ENCODE measurements around the gene DPH6.
A peak's percentile ranks its signal among the peaks of the same experiment; 100 is the strongest.
"Not testable (repeated sequence)": the region's sequence is repeated elsewhere in the genome, so short reads cannot be mapped to it uniquely, and the experiment has no call there.

Gene DPH6

DNA sequence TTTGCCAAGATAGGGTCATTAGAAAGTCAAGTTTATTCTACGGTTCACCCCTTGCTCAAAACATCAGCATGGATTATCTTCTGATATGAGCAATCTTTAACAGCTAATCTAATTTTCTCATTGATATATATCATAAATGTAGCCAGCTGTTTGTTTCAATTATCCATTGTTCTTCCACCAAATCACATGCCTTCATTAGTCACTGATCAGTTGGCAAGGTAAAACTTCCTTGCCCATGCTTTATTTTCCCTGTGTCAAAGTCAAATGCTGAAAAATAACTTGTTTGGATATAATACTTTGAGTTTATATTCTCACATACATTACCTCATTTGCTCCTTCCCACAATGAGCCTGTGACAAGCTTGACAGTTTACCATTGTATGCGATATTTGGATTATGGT is 60.6 kb downstream of the DPH6 start:
- DNase-seq (ENCODE audit: low read depth) = no peak

DNA sequence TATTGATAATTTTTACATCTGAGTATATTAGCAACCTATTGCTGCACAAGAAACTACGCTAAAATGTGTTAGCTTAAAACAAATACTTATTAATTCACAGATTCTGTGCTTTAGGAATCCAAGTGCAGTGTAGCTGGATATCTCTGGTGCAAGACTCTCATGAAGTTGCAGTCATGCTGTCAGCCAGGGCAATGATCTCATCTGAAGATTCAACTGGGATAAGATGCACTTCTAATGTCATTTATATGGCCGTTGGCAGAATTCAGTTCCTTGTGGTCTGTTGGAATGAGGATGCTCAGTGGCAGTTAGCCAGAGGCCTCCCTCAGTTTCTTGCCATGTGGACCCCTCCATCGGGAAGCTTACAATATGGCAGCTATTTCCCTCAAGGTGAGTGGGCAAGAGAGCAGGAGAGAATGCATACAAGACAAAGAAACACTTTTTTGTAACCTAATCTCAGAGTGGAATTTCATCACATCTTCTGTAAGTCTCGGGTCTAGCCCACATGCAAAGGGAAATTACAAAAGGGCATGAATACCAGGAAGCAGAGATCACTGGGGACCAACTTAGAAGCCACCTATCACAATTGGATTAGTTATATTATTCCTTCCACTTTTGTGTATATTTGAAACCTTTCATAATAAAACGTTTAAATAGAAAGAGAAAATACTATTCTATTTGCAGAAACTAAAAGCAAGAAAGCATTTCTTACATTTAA is 61.6 kb downstream of the DPH6 start:
- no peak for DNase-seq (ENCODE audit: low read depth)

DNA sequence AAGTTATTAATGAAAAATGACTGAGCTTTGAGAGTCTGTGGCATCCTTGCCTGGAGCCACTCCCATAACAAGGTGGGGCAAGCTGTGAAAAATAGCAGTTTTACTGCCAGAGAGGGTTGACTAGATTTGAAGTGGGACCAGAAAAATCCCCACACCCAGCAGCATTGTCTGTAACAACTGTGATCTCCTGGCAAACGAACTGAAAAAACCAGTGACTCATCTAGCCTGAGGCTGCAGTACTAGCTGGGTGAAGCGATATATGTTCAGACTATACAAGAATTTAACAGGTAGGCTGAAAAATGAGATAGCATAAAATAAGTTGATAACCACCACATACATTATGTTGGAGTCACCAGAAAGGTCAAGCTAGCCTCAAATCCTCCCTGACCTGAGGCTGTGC is 64.0 kb downstream of the DPH6 start:
- DNase-seq (ENCODE audit: low read depth) = peak; percentile 54

DNA sequence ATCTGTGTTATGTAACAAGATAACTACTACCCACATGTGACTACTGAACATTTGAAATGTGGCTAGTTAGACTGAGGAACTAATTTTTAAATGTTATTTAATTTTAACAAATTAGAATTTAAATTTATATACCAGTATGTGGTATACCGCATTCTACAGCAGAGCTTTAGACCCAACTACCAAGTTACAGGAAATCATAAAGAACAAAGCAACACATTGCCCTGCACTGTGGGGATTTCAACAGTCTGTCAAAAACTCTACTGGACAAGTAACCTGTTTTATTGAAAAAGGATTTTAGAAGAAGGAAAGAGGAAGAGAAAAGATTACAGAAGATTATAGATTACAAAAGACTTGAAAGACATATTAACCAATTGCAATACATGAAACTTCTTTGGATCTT is 64.9 kb downstream of the DPH6 start:
- DNase-seq (ENCODE audit: low read depth) = no peak

DNA sequence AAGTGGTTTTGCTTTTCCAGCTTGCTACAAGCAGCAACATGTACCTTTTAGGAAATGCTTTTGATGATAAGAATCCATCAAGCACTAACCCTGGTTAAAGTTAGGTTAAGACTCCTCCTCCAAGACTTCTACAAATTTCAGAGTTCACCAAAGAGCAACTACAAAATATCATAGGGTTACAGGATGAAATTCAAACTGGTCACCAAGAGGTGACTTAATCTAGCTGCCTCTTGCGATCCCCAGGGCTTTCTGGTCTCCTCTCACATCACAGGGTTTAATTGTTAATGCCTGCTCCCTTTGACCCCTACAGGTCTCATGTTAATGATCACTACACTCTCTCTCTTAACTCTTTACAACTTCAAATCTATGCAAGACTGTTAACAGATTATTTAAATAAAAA is 66.5 kb downstream of the DPH6 start:
- no peak for DNase-seq (ENCODE audit: low read depth)

DNA sequence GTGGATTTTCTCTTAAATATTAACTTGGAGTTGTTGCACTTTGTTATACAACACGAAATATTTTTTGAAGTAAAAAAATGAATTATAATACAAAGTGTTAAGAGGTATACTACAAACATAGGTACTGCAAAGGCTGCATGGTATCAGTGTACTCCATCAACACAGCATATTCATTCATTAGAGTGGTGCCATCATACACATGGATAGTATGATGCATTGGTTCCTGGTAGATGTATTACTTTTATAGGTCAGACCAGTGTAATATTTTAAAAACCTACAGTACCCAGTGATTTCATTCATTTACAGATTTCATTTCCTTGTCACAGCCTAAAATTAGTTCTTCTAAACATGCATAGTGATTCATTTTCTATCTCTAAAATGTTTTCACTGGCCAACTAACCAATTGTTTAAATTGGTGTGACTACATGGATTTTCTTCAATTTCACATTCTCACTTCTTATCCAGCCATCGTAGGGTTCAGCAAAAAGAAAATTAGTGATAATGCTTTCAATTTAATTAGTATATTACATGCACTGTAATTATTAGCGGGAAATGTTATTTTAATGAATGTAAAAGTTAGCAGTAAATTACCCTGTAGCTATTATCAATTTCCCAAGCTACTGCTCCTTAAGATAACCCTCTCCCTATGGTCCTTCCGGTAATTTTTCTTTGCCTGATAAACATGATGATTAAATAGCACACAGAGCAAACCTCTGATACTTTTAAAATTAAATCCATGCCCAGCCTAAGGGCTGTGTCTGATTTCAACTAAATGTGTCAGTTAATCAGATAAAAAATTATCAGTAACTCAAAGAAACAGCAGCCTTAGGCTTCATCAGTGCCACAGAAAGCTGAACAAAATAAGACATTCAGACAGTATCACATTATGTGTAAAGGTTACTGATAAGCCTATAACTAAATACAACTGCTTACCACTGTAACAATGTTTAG is 68.4 kb downstream of the DPH6 start:
- no peak for DNase-seq (ENCODE audit: low read depth)

DNA sequence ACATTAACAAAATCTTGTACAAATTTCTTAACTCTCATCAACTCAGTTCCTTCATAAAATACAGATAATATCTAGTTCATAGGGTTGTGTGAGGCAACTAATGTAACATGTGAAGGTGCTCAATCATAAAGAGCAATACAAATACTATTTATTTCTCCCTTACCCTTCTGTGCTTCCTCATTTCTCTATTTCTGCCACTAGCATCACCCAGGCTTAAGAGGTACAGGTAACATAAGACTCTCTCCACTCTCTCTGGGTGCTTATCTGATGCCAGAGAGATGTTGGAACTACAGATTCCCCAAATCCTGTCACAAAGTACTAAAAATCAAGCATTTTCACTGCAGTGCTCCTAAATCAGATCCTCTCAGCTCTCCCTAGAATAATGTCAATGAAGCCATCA is 74.9 kb downstream of the DPH6 start:
- DNase-seq (ENCODE audit: low read depth) = no peak

DNA sequence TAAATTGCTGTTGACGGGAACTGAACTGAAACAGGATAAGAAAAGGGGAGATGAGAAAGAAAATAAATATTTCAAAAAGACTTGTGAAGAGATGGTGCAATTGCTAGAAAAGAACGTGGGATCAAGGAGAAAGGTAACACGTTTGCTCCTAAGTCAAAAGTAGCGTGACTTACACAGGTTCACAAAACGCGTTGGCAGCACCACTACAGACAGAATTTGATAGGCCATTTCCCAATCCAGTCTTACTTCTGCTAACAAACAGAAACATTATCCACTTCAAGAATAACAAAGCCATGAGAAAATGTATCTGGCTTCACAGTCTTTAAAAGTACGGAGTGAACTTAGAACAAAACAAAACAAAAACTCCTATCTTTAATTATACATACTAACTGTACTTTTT is 75.5 kb downstream of the DPH6 start:
- no peak for DNase-seq (ENCODE audit: low read depth)

DNA sequence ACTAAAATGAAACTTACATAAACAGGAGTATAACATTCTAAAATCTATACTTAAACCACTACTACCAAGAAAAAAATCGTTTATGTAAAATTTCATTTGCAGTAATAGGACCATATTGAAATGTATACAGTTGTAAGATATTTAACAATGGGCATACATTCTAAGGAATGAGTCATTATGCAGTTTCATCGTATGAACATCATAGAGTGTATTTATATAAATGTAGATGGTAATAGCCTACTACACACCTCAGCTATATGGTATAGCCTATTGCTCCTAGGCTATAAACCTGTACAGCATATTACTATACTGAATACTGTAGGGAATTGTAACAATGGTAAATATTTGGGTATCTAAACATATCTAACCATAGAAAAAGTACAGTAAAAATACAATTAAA is 79.5 kb downstream of the DPH6 start:
- no peak for DNase-seq (ENCODE audit: low read depth)

DNA sequence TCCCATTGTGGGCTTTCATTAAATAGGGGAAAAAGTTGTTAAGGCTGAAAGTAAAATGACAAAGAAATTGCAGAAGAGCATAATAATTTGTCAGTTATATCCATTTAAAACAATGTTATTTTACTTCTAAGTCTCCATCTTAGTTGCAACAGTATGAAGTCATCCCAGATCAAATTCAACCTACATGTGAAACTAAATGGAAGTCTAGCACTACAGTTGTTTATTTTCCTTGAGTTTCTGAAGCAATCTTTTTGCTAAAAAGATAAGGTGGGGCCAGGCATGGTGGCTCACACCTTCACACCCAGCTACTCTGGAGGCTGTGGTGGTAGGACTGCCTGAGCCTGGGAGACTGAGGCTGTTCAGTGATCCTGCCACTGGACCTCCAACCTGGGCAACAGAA is 80.2 kb downstream of the DPH6 start:
- no peak for DNase-seq (ENCODE audit: low read depth)

DNA sequence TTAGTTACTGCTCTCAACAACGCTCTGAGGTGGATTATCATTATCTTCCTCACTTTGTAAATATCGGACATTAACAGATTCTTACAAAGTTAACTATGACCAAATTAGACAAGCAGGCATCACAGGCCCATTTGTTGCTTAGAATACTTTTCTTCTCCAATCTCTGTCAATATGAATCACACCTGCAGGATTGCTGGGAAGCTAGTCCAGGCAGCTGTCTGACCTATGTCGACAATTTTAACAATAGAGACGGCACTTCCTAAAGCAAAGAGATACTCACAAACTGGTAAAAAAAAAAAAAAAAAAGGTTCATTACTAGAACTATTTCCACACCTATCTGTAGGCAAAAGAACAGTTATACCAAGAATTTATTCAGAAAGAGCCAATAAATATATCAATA is 85.3 kb downstream of the DPH6 start:
- no peak for DNase-seq (ENCODE audit: low read depth)

DNA sequence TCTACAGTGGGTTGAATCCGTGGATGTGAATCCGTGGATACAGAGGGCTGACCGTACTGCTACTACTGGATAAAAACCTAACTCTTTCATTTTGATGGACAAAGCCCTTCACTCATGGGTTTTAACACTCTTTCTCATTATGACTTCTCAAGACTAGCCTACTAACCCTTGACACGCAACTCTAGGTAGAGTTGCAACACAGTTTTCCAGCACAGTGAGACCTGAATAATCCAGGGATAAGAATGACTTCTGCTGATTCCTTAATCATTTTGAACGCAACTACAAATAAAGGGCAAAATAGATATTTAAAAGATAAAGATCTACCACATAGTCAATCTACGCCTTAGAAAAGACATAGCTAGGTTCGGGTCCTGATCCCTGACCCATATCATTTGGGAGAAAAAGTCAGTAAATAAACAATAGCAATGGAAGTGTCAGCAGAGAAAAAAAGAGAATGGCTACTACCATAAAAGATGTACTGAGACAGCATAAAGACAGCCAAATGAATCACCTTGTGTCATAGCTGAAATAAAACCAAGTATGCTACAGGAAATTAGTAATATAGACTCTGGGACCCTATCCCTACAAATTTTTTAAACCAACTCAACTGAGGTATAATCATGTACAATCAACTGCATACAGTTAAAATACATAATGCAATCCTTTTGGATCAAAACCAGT is 87.6 kb downstream of the DPH6 start:
- DNase-seq (ENCODE audit: low read depth) = peak; percentile 52

DNA sequence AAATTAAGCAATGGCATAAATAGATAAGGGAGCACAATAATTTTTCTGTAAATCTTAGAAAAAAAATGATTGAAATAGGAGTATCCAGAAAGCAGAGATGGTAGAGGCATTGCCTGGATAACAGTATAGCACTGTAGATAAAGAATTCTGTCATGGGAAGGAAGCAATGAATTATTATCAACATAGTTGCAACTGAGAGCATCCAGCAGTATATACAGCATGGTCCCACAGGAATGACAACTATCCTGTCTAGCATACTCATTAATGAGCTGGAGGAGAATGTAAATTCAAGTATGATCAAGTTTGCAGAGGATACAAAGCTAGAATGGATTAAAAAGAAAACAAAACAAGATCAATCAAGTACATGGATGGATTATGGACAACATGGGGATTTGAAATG is 90.8 kb downstream of the DPH6 start:
- peak; percentile 59 for DNase-seq (ENCODE audit: low read depth)

DNA sequence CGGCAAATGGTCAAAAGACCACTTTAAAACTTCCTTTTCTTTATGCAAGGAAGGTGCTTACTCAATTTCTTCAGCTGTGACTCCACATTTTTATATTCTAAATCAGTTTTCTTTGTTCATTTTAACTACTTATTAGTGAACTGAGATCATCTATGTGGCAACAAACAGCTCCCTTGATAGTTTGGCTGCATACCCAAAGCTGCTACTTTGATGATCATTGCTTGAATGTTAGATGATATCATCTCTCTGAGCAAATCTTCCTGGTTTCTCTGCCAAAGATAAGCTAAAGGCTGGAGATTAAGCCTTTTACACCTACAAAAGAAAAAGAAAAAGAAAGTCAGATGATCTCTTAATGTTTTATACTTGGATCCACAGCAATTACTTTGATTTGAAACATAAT is 95.5 kb downstream of the DPH6 start:
- peak; percentile 73 for DNase-seq (ENCODE audit: low read depth)

DNA sequence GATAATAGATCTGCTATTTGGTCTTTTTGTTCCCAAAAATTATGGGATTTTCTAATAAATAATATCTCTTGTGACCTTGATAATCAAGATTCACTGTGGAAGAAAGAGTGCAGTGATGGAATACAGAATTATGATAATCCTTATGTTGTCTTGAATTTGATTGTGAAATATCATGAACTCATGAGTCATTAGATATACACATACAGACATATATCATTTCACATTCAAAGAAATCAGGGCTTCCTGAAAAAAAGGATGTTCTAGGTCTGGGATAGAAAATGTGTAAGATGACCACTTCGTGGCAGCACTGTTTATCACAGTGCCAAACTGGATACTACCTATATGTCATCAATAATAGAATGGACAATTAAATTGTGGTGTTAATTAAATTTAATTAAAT is 97.7 kb downstream of the DPH6 start:
- DNase-seq (ENCODE audit: low read depth) = peak; percentile 68

DNA sequence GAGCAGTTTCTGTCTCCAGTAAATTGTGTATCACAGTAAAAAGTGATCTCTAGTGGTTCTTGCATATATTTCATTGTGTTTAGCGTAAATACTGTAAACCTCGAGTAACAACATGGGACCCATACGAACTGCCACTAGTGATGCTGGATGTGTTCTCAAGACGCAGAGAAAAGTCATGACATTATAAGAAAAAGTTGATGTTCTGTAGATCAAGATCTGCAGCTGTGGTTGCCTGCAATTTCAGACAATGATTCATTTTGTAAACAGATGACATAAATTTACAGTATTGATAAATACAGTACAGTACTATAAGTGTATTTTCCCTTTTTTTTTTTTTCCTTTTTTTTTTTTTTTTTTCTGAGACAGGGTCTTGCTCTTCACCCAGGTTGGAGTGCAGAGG is 100.1 kb downstream of the DPH6 start:
- DNase-seq (ENCODE audit: low read depth) = no peak

DNA sequence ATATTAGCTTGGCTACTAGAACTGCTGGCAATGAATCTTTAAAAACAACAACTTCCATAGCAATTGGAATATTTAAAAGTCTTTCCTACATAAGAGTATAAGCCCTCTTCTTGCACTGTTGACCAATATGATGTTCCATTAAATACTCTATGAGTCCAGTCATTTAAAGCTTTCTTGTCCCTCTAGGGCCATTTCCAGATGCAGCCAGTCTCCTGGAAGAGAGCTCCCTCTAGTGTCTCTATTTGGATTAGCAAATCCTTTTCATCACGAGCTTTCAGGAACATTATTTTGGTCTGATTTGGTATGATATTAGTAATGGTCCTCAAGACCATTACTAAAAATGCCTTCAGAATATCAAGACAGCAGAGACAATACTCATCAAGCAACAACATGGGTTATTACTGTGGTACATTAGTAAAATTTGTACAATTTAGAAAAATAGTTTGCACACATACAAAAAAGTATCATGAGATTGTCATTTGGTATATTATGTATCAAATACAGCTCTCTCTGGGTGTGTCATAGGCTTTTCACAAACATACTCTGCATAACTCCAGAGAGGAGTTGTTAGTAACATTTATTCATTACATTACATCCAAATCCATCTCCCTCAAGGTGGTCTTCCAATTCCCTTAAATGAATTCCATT is 101.3 kb downstream of the DPH6 start:
- peak; percentile 54 for DNase-seq (ENCODE audit: low read depth)

DNA sequence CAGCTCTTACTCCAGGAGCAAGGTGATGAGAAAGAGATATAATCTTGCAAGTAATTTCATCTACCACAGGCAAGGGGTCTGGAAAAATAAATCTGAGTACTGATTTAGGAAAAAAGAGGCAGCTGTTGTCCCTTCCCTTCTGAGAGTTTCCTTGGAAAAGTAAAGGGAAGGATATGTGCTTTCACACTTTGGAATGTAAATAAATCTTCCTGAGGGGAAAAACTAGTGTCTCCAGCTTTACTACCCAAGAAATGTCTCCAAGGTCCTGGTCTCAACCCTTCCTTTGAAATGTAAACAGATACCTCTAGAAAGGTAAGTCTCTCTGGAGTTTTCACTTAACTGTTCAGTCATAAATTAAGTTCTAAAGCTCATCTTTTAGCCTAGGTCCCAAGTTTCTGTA is 102.6 kb downstream of the DPH6 start:
- DNase-seq (ENCODE audit: low read depth) = no peak

DNA sequence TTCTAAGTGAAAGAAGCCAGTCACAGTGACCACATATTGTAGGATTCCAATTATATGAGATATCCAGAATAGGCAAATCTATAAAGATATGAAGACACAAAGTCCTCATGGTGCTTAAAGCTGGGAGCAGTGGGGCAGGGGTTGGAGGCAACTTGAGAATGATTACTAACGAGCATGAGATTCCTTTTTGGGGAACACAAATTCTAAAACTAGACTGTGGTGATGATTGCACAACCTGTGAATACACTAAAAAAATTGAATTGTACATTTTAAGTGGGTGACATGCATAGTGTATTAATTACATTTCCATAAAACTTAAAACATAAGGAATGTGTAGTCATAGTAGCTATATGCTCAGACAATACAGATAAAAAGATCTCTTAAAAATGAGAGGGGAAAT is 103.2 kb downstream of the DPH6 start:
- no peak for DNase-seq (ENCODE audit: low read depth)

DNA sequence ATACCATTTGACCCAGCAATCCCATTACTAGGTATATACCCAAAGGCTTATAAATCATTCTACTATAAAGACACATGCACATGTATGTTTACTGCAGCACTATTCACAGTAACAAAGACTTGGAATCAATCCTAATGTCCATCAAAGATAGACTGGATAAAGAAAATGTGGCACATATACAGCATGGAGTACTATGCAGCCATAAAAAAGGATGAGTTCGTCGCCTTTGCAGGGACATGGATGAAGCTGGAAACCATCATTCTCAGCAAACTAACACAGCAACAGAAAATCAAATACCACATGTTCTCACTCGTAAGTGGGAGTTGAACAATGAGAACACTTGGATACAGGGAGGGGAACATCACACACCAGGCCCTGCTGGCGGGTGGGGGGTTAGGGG is 104.7 kb downstream of the DPH6 start:
- DNase-seq (ENCODE audit: low read depth) = not testable (repeated sequence)

DNA sequence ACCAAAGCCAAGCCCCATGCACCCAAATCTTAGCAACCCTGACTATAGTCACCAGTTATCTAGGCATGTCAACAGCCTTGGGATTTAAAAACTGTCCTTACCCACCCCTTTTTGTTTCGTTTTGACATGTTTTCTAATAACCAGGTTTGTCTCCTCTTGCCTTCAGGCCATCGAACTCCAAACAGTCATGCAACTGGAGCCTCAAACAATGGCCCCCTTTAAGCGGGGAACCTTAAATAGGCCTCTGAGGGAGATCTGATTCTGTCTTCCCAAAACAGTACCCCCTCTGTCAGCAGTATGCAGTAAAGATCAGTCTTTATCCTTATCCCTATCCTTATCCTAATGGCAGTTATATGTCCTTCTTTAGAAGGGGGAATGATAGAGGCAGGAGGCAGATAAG is 105.7 kb downstream of the DPH6 start:
- DNase-seq (ENCODE audit: low read depth) = no peak

DNA sequence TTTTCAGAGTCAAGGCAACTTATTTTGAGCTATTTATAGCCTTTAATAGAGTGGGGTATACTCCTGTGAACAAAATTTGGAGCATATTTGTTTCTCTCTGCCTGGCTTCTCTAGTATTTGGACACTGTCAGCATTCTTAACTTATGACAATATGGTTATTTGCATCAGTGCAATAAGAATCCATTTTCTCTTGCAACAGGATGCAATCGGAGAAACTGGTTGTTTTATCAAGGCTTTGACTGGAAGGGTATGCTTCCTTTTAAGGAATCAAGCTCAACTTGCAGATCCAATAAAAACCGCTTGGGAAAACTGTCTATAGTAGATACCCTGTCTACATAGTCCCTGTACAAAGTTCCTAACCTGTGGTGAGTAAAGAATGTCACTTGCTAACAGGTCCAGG is 106.7 kb downstream of the DPH6 start:
- DNase-seq (ENCODE audit: low read depth) = peak; percentile 47
